Activated CD8-positive, alpha-beta memory T cell treated with anti-CD3 and anti-CD28 coated beads, Interleukin-2, amount 50 U/mL, for 1 hour (primary cell): ENCODE data around the gene ITGB5.
"Not testable (repeated sequence)": the region's sequence is repeated elsewhere in the genome, so short reads cannot be mapped to it uniquely, and the experiment has no call there.

ENCODE experiments used
- DNase-seq: peaks from one replicate; pipeline ENCODE4 v3.0.0-alpha.2; 2020; ENCODE audit errors: extremely low read depth

The ITGB5 gene

DNA sequence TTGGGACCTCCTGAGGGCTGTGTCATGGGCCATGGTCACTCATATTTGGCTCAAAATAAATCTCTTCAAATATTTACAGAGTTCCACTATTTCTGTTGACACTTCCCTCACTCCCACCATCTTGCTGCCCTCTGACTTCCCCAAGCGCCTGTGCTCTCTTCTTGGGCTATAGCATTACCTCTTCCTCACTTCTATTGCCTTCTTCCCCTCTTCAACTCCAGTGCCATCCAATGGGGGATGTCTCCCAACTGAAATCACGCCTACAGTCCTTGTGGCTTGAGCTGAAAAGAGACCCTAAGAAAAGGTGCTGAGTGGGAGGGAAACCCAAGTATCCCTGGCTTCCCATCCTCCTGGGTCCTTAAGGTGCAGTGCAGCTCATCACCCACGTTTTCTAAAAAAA is 135.1 kb downstream of the ITGB5 start:
- no peak for DNase-seq

DNA sequence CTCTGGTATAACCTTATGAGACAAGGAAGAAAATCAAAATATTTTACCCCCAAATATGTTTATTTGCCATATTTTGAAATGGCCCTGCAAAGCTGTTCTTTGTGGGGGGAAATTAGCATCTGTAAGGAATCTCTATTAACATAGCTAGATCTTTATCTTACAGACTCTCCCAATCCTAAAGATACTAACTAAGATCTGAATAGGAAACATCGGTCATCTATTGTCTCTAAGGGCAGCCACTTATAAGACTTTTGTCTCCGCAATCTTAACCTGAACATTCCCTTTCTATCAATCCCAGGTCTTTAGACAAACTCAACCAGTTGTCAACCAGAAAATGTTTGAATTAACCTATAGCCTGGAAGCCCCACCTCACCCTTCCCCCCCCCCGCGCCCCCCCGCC is 135.7 kb downstream of the ITGB5 start:
- DNase-seq = no peak

DNA sequence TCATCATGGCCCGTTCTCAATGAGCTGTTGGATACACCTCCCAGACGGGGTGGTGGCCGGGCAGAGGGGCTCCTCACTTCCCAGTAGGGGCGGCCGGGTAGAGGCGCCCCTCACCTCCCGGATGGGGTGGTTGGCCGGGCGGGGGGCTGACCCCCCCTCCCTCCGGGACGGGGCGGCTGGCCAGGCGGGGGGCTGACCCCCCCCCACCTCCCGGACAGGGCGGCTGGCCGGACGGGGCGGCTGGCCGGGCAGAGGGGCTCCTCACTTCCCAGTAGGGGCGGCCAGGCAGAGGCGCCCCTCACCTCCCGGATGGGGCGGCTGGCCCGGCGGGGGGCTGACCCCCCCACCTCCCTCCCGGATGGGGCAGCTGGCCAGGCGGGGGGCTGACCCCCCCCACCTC is 137.3 kb downstream of the ITGB5 start:
- DNase-seq = not testable (repeated sequence)

DNA sequence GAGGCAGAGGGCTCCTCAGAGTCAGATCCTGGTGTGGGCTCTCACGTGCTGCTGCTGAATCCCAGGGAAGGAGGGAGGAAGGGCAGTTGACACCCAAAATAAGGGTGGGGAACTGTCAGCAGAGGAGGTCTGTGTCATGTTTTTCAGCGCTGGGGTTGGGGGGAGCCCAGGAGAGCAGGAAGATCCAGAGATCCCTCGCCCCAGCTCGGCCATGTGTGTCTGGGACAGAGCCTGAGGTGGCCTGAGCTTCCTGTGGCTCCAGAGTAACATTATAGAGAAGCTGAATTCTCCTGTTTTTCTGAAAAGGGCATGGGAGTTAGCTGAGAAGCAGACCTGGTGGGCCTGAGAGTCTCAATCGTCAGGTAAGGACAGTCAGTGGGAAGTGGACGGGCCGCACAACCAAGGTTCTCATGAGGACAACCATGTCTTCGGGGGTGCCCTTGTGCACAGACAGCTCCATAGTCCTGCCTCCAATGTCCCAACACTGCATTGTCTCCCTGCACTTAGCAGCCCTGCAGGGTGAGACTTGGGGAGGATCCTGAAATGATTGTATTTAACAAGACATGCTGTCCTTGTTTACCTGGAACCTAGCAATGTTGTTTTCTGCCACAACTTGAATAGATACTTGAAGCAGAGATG is 138.5 kb downstream of the ITGB5 start:
- no peak for DNase-seq

DNA sequence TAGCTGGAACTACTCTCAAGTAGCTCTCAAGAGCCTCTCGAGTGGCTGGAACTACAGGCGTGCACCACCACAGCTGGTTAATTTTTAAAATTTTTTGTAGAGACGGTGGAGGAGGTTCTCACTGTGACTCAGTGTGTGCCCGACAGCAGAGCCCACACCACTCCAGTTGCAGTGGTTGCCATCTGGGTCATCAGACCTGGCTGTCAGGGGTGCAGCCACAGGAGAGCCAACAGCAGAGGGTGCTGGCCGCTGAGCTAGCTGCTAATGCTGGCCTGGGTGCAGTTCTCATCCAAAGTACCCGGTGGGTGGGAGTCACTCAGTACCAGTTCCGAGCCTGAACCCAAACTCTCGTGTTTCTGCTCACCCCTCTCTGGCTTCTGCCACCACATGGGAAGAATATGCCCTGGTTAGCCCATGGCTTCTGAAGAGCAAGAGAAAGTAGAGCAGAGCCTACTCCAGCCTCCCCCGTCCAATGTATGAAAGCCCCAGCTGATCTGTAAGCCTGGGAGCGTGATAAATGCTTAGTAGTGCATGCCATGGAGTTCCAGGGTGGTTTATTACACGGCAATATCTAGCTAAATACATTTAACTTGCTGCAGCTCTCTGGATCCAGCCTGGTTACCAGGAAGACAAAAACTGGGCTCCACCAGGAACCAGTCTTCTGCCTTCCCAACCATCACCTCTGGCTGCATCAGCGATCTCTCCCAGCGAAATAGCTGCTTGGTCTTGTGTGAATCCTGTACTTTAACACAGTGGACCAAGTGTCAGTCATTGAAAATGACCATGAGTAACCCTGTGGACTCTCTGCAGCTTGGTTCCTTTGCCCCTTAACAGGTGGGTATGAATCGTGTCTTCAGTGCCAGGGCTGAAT is 139.8 kb downstream of the ITGB5 start:
- no peak for DNase-seq

DNA sequence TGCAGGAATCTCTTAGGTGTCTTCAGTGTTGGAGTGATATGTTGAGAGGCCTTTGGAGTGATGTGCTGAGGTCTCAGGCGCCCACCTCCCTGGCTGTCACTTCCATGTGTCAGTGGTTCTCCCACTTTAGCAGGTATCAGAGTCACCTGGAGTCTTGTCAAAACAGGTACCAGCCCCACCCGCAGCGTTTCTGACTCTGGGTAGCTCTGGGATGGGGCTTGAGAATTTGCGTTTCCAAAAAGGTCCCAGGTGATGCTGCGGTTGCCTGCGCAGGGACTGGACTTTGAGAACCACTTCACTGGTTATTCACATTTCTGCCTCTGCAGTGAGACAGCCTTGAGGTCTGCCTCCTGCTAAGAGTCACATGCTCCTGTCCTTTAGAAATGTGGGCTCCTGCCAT is 141.4 kb downstream of the ITGB5 start:
- DNase-seq = no peak

DNA sequence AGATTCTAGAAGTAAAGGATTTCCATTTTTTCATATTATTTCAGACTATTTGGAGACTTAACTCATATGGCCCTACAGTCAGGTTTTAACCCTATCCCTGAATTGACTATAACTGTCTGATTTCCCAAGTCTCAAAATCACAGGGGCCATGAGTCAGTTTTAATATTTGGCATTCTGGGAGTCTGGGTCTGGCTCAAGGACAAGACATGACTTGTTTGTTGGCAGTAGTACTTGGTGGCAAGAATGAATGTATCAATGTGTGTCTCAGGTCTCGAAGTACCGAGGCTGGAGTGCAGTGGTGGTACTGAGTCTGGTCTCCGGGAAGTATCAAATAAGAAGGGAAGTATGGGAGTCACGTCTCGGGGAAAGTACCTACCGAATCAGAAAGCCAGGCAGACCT is 146.1 kb downstream of the ITGB5 start:
- no peak for DNase-seq

DNA sequence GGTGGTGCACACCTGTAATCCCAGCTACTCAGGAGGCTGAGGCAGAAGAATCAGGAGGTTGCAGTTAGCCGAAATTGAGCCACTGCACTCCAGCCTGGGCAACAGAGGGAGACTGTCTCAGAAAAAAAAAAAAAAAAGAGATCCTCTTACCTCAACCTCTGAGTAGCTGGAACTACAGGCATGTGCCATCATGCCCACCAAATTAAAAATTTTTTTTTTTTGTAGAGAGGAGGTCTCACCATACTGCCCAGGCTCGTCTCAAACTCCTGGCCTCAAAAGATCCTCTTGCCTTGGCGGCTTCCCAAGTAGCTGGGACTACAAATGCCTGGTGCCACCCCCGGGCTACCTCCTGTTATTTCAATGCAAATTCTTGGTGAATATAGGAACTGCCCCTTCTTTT is 155.4 kb downstream of the ITGB5 start:
- DNase-seq = no peak

DNA sequence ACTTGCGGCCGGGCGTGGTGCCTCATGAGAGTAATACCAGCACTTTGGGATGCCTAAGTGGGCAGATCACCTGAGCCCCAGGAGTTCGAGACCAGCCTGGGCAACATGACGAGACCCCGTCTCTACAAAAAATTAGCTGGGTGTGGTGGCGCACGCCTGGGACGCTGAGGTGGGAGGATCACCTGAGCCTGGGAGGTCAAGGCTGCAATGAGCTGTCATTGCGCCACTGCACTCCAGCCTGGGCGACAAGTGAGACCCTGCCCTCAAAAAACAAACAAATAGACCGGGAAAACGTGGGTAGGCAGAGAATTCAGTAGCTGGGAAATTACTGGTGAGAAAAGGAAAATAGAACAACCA is 156.2 kb downstream of the ITGB5 start:
- no peak for DNase-seq

DNA sequence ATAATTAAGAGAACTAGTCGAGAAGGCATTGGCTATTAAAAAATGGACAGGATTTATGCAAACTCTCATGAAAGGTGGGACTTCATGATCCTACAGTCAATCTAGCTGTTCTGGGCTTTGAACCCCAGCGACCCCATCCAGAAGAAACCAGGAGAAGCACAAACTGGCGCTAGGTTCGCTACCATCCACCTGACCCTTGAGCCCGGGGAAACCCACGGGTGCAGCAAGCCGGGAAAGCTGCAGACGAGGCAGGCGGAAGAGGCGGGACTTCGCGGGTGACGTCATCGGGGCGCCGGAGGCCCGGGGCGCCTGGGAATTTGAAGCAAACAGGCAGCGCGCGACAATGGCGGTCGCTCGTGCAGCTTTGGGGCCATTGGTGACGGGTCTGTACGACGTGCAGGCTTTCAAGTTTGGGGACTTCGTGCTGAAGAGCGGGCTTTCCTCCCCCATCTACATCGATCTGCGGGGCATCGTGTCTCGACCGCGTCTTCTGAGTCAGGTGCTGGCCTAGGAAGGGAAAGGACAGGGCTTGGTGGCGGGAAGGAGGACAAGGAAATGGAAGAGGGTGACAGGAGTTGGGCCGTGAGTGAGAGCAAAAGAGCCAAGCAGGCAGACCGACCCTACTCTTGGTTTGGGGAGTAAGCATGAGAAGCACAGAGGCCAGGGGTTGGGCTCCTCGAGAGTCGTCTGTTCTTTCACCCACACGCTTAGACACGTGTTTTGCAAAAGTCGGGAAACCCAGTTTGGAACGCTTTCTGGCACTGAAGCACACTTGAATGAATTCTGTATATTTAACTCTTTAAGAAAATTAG is 156.8 kb downstream of the ITGB5 start, which contains the start of gene UMPS:
Gene UMPS (plus strand): TSS at position 324 of the 812 bp plus-strand sequence. CDS start 20 bp downstream, at position 344.
- DNase-seq = peak; percentile 78

DNA sequence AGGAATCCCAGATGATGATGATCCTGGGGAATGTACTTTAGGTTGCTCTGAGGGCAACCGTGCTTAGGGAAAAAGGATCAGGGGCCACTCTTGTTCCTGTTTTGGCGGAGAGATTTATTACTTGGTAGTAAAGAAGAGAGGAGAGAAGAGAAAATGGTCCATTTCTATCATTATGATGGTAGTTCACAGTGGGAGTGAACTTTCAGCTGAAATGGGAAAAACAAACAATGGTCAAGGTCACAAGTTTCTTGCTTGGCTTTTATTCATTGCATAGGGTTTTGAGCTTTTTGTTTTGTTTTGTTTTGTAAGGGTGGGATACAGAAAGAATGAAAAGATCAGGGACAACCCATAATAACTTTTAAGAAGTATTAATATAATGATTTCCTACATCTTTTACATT is 164.6 kb downstream of the ITGB5 start:
- no peak for DNase-seq

DNA sequence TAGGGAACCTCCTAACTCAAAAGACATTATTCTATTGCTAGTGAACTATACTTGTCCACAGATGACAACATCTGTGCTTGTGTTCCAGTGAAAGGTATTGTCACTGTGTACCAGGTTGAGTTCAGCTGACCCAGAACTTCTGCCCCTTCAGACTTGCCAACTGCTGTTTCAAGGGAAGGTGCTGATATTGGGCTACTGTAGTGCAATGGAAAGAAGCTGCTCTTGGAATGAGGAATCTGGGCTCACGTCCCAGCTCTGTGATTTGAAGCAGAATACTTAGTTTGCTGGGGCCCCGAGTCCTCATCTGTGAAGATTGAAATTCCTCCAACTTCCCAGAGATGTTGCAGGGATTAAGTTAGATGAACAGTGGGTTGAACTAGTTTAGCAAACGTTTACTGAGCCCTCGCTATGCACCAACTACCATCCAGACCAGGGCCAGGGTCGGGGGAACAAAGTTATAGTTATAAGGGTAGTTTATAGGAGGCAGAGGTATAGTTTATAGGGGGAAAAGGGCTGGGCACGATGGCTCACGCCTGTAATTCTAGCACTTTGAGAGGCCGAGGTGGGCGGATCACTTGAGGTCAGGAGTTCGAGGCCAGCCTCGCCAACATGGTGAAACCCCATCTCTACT is 172.8 kb downstream of the ITGB5 start:
- DNase-seq = no peak
